ENCODE results near the gene S1PR4.

GRCh38 chr19:3224346-3225168, 46.0 kb downstream of the S1PR4 start, which contains the start of gene CELF5:
- TF ChIP-seq CTCF (IDR thresholded peaks at IDR 0.05; ENCODE audit: low read length): no peak
- TF ChIP-seq EZH2phosphoT487 (IDR thresholded peaks at IDR 0.05; ENCODE audit: low read length): no peak
